HUES48 (cell line): Measurements from ENCODE around the gene ASL.
"Not testable (repeated sequence)": the region's sequence is repeated elsewhere in the genome, so short reads cannot be mapped to it uniquely, and the experiment has no call there.

Experiments
- H3K27ac ChIP-seq: one replicate; pipeline ENCODE4 v1.7.0; 2013; ENCODE audit warnings: low read depth, low read length, inconsistent platforms
- H3K27me3 ChIP-seq: 2 replicates; pipeline ENCODE4 v1.6.1; 2013; ENCODE audit warnings: mild to moderate bottlenecking, low read length; ENCODE audit not compliant: control insufficient read depth, insufficient read depth
- H3K36me3 ChIP-seq: 2 replicates; pipeline ENCODE4 v1.6.1; 2013; ENCODE audit warnings: low read length; ENCODE audit not compliant: control insufficient read depth, insufficient read depth
- H3K4me1 ChIP-seq: 2 replicates; pipeline ENCODE4 v1.6.1; 2013; ENCODE audit warnings: mild to moderate bottlenecking, low read length; ENCODE audit not compliant: control insufficient read depth, insufficient read depth
- H3K4me3 ChIP-seq: 2 replicates; pipeline ENCODE4 v1.5.1; 2013; ENCODE audit warnings: mild to moderate bottlenecking, low read depth, low read length
- H3K9ac ChIP-seq: 2 replicates; pipeline ENCODE4 v1.6.1; 2013; ENCODE audit warnings: mild to moderate bottlenecking, low read depth, low read length, moderate library complexity
- H3K9me3 ChIP-seq: 2 replicates; pipeline ENCODE4 v1.6.1; 2013; ENCODE audit warnings: low read length; ENCODE audit not compliant: control insufficient read depth, insufficient read depth

Gene ASL

DNA sequence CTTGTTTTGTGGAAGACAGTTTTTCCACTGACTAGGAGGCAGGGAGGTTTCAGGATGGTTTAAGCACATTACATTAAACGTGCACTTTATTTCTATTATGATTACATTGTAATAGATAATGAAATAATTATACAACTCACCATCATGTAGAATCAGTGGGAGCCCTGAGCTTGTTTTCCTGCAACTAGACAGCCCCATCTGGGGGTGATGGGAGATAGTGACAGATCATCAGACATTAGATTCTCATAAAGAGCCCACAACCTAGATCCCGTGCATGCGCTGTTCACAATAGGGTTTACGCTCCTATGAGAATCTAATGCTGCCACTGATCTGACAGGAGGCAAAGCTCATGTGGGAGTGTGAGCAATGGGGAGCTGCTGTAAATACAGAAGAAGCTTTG, 25.7 kb upstream of the ASL start:
- H3K4me3 ChIP-seq, H3K9ac ChIP-seq, H3K27me3 ChIP-seq, H3K4me1 ChIP-seq, H3K9me3 ChIP-seq, H3K36me3 ChIP-seq, H3K27ac ChIP-seq: not testable (repeated sequence)

DNA sequence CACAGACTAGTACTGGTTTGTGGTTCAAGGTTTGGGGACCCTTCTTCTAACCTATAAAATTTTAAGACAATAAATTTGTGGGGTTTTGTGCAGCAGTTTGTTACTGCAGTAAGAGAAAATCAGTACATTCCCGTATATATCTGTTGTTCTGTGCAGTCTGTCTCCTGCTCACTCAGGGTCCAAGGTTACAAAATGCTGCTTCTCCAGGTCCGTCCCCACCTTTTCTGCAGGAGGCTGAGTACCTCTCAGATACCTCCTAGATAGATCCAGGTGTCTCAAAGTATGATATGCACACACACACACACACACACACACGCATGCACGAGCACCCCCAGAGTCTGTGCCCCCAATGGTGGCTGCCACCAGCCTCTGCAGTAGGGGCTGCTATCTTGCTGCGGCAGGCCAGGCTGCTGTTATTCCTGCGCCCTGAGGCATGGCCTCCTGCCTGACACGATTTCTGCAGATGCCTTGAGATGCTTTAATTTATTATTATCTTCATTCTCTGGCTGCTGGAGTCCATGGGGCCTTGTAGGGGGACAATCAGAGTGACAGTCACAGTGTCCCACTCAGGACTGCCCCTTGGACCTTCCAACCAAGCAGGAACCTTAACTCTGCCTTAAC, 25.2 kb upstream of the ASL start:
- Histone ChIP-seq H3K27me3 (no peaks in the 10 kb centered on the region), H3K4me1 (no peaks in the 10 kb centered on the region), H3K9ac (no peak overlapping the region), H3K4me3 (no peak overlapping the region), H3K27ac (no peak overlapping the region), H3K36me3 (no peaks in the 10 kb centered on the region), H3K9me3 (no peaks in the 10 kb centered on the region)

DNA sequence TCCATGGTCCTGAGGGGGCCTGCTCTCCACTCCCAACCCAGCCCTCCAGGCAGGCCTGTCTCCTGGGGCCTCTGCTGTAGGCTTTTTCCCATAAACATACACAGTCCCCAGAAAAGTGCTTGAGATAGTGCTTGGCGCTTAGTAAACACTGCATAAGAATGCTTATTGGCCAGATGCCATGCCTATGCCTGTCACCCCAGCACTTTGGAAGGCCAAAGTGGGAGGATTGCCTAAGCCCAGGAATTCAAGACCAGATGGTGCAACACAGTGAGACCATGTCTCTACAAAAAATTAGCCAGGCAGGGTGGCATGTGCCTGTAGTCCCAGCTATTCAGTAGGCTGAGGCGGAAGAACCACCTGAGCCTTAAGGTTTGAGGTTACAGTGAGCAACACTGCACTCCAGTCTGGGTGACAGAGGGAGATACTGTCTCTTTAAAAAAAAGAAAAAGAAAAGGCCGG, 24.6 kb upstream of the ASL start:
- Histone ChIP-seq H3K9ac (no peak overlapping the region), H3K4me1 (no peaks in the 10 kb centered on the region)

DNA sequence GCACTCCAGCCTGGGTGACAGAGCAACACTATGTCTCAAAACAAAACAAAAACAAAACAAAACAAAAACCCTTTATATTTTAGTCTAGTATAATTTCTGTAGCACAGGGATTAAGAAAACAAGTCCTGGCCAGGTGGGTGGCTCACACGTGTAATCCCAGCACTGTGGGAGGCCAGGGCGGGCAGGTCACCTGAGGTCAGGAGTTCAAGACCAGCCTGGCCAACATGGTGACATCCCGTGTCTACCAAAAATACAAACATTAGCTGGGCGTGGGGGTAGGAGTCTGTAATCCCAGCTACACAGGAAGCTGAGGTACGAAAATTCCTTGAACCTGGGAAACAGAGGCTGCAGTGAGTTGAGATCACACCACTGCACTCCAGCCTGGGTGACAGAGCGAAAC, 23.2 kb upstream of the ASL start:
- H3K27ac ChIP-seq = no peak overlapping the region
- H3K9me3 ChIP-seq = no peaks in the 10 kb centered on the region
- H3K27me3 ChIP-seq = no peaks in the 10 kb centered on the region
- no peaks in the 10 kb centered on the region for H3K36me3 ChIP-seq
- H3K4me1 ChIP-seq = no peaks in the 10 kb centered on the region
- H3K4me3 ChIP-seq = no peak overlapping the region
- H3K9ac ChIP-seq = no peak overlapping the region

More for the DNA sequence above, 24.6 kb upstream of the ASL start:
- Histone ChIP-seq H3K9me3 (no peaks in the 10 kb centered on the region), H3K36me3 (no peaks in the 10 kb centered on the region), H3K27ac (no peak overlapping the region), H3K27me3 (no peaks in the 10 kb centered on the region), H3K4me3 (no peak overlapping the region)

DNA sequence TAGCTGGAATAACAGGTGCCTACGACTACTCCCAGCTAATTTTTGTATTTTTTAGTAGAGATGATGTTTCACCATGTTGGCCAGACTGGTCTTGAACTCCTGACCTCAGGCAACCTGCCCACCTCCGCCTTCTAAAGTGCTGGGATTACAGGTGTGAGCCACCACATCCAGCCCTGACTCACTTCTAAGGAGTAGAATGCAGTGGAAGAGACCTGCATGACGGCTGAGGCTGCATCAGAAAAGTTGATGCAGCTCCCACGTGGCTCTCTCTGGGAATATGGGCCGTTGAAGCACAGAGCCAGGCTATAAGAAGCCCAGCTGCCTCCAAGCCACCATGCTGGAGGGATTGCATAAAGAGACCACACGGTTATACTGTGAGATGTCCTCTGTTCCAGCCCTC, 21.6 kb upstream of the ASL start:
- H3K9me3 ChIP-seq = no peaks in the 10 kb centered on the region

DNA sequence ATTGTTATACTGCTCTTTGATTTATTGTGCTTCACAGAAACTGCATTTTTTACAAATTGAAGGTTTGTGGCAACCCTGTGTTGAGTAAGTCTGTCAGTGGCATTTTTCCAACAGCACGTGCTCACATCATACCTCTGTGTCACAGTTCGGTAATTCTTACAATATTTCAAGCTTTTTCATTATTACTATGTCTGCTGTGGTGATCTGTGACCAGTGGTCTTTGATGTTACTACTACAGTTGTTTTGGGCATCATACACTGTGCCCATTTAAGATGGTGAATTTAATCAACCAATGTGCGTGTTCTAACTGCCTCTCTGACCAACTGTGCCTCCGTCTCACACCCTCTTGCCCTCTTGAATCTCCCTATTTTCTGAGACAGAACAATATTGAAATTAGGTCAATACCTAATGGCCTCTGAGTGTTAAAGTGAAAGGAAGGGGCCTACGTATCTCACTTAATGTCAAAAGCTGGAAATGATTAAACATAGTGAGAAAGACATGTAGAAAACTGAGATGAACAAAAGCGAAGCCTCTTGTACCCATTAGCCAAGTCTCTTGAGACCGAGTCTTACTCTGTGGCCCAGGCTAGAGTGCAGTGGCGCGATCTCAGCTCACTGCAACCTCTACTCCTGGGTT, 20.2 kb upstream of the ASL start:
- Histone ChIP-seq H3K4me1 (no peaks in the 10 kb centered on the region), H3K27ac (no peak overlapping the region), H3K9me3 (no peaks in the 10 kb centered on the region), H3K36me3 (no peaks in the 10 kb centered on the region), H3K9ac (no peak overlapping the region), H3K4me3 (no peak overlapping the region), H3K27me3 (no peaks in the 10 kb centered on the region)

More for the DNA sequence above, 21.6 kb upstream of the ASL start:
- no peaks in the 10 kb centered on the region for H3K36me3 ChIP-seq
- no peak overlapping the region for H3K27ac ChIP-seq
- H3K27me3 ChIP-seq = no peaks in the 10 kb centered on the region
- no peak overlapping the region for H3K4me3 ChIP-seq
- no peaks in the 10 kb centered on the region for H3K4me1 ChIP-seq
- H3K9ac ChIP-seq = no peak overlapping the region

DNA sequence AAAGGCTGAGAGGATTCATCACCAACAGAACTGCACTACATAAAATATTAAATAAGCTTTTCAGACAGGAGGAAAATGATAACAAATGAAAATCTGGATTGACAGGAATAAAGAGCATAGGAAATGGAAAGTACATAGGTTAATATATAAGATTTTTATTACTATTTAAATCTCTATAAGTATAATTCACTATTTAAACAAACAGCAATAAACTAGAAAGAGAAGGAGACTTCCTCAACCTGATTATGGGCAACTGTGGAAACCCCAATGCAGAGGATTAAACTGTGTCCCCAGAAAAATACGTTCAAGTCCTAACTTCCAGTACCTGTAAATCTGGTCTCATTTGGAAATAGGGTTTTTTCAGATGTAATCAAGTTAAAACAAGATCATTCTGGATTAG, 14.8 kb upstream of the ASL start:
- Histone ChIP-seq H3K36me3 (no peaks in the 10 kb centered on the region), H3K27me3 (no peaks in the 10 kb centered on the region), H3K4me1 (no peaks in the 10 kb centered on the region)

DNA sequence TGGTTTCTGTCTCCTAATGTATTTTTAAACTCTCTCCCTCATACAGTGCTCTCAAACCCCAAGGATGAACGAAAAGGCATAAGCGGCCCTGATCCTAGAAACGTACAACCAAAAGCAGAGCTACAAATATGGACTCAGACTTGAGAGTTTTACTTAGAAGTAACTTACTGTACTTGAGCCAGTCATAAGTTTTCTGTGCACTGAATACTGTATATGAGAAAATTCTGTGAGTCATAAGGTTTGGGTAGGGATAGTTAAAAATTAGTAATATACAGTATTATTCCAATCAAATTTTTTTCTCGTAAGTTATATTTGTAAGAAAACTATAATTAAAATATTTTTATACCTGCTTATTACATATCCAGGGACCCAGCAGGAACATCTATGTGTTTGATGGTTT, 5.9 kb upstream of the ASL start:
- Histone ChIP-seq H3K27ac (no peak overlapping the region), H3K36me3 (no peaks in the 10 kb centered on the region), H3K27me3 (no peaks in the 10 kb centered on the region), H3K9ac (no peak overlapping the region), H3K9me3 (no peaks in the 10 kb centered on the region), H3K4me3 (no peak overlapping the region), H3K4me1 (no peaks in the 10 kb centered on the region)

More for the DNA sequence above, 14.8 kb upstream of the ASL start:
- no peak overlapping the region for H3K9ac ChIP-seq
- no peak overlapping the region for H3K4me3 ChIP-seq
- no peak overlapping the region for H3K27ac ChIP-seq
- H3K9me3 ChIP-seq = no peaks in the 10 kb centered on the region

DNA sequence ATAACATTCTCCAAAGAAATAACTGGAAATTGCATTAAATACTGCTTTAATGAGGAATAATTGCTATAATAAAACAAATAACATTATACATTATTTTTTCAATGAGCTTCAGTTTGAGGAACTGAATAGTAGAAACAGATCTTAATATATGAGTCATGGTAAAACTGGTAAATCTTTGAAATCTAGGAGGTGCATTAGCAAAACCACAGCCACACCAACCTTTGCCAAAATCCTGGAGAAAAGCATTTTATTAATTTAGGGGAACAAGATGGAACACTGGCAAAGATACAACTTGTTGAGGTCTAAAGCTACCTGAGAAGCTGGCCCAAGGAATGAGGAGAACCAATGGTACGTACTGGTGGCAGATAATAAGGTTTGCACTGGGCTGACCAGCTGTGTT, 5.4 kb upstream of the ASL start:
- H3K4me3 ChIP-seq = no peak overlapping the region
- no peaks in the 10 kb centered on the region for H3K27me3 ChIP-seq
- no peak overlapping the region for H3K9ac ChIP-seq
- H3K4me1 ChIP-seq = no peaks in the 10 kb centered on the region
- no peak overlapping the region for H3K27ac ChIP-seq
- H3K36me3 ChIP-seq = no peaks in the 10 kb centered on the region
- no peaks in the 10 kb centered on the region for H3K9me3 ChIP-seq

DNA sequence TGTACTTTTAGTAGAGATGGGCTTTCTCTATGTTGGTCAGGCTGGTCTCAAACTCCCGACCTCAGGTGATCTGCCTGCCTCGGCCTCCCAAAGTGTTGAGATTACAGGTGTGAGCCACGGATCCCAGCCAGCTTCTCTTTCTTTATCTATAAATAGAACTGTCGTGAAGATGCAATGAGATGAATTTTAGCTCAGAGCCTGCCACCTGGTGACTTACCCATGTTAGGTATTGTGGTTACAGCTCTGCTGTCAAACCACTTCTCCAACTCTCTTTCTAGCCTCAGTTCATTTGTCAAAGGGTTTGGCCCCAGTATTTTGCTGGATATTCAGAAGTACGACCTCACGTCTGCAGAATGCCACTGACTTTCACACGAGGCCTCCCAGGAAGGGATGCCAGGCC, 3.4 kb upstream of the ASL start:
- H3K27ac ChIP-seq, H3K4me1 ChIP-seq, H3K4me3 ChIP-seq, H3K27me3 ChIP-seq, H3K36me3 ChIP-seq, H3K9me3 ChIP-seq, H3K9ac ChIP-seq: not testable (repeated sequence)

DNA sequence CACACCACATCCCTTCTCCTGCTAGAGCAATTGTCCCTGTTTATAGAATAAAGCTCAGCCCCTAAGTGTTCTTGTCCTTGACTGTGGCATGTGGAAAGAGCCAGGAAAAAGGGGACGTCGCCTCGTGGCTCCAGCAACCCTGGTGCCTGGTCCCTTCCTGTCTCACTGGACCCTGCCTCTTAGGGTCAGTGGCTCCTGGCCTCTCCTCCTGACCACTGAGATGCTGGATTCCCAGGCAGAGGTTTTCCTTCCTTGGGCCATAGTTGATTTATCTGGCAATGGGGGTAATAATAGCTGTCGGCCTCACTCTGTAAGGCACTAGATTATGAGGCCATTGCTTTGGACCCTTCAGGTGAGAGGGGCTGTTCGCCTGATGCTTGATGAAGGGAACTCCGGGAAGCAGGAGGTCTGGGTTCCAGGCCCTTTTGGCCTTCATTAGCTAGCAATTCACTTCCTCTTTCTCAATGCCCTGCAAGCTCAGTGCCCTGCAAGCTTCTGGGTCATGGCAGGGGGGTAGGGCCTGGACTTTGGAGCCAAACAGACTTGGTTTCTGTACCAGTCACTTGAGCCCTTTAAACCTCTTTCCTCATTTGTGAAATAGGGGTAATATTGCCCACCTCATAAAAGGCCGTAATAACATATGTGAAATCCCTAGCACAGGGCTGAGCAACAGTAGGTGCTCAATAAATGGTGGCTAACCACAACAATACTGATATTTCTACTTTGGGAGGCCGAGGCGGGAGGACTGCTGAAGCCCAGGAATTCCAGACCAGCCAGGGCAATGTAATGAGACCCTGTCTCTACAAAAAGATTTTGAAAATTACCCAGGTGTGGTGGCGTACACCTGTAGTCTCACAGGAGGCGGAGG, 1.1 kb downstream of the ASL start:
- Histone ChIP-seq H3K9me3 (no peaks in the 10 kb centered on the region), H3K36me3 (peaks cover 2% of the 10 kb centered on the region; the same call in 1 of the 2 replicates), H3K9ac (peak overlapping the region; percentile 71; the same call in 1 of the 2 replicates), H3K27ac (no peak overlapping the region), H3K4me1 (peaks cover 7% of the 10 kb centered on the region), H3K4me3 (peak overlapping the region; percentile 86), H3K27me3 (no peaks in the 10 kb centered on the region)
